Upper lobe of left lung (tissue), 6 donors: ENCODE data around the gene FGGY. TPM values are rescaled to one million over a fixed set of nuclear protein-coding genes. Genes with fewer than 3 reads are reported as not detected.

ENCODE experiments used
- ATAC-seq, 2 donors: fragments of 200-7000 bp; cut with Tn5 transposase; one replicate each; pipeline ENCODE4 v1.9.1; 2022; ENCODE audit warnings: mild to moderate bottlenecking in 2 of 2, moderate library complexity in 2 of 2; ENCODE audit not compliant: low FRiP score in 2 of 2
- DNase-seq, 2 donors: peaks; one replicate each; pipeline ENCODE4 v3.0.0-alpha.2; 2019 to 2020
- H3K27ac ChIP-seq, 4 donors: fragments of 200-600 bp; sonication (generic); one replicate each; pipeline ENCODE4 v1.5.1; 2016 to 2019
- H3K27me3 ChIP-seq, 4 donors: fragments of 200-600 bp; sonication (generic); one replicate each; pipeline ENCODE4 v1.5.1; 2017 to 2019
- H3K36me3 ChIP-seq, 4 donors: fragments of 200-600 bp; sonication (generic); one replicate each; pipeline ENCODE4 v1.5.1; 2016 to 2019
- H3K4me1 ChIP-seq, 4 donors: fragments of 200-600 bp; sonication (generic); one replicate each; pipeline ENCODE4 v1.5.1; 2018 to 2019
- H3K4me3 ChIP-seq, 4 donors: fragments of 200-600 bp; sonication (generic); one replicate each; pipeline ENCODE4 v1.5.1; 2017 to 2019; ENCODE audit warnings: mild to moderate bottlenecking in 2 of 4, moderate library complexity in 1 of 4
- H3K9me3 ChIP-seq, 4 donors: fragments of 200-600 bp; sonication (generic); one replicate each; pipeline ENCODE4 v1.5.1; 2018 to 2019
- CTCF ChIP-seq, 6 experiments: fragments of 450-650 bp in 4 of 6; fragments of 200-600 bp in 2 of 6; sonication (generic) in 2 of 6; IDR thresholded peaks; one replicate each; pipeline ENCODE4 v1.5.1; 2016 to 2019; ENCODE audit warnings: antibody characterized with exemption in 6 of 6
- EP300 ChIP-seq, 4 donors: sonication (generic); formaldehyde crosslinking; IDR thresholded peaks; one replicate each; pipeline ENCODE4 v1.5.1; 2017; ENCODE audit warnings: antibody characterized with exemption in 4 of 4, control low read depth in 2 of 4
- POLR2A ChIP-seq, 4 donors: fragments of 450-650 bp; IDR thresholded peaks; one replicate each; pipeline ENCODE4 v1.5.1; 2016 to 2017; ENCODE audit warnings: antibody characterized with exemption in 4 of 4, mild to moderate bottlenecking in 2 of 4
- POLR2AphosphoS5 ChIP-seq, 2 donors: sonication (generic); formaldehyde crosslinking; IDR thresholded peaks; one replicate each; pipeline ENCODE4 v1.5.1; 2017; ENCODE audit warnings: antibody characterized with exemption in 2 of 2
- WGBS, 2 donors: methylation state at CpG; one replicate each; pipeline ENCODE4 v1.1.5; 2017 to 2018; 5-methylcytosine and 5-hydroxymethylcytosine counted together
- total RNA-seq, 6 donors: library from RNA; depleted of rRNA in 4 of 6; stranded (reverse); fragments of >200 nt in 4 of 6; gene quantifications; one replicate each; pipeline versions ENCODE4 v1.1.0 to v1.2.1, GENCODE V29; 2016 to 2021
- donor health status: DM: no; HTN: no; CAD: no; lungs with moderate emphysema.
- donor health status: DM: no; HTN: yes; CAD: no; lungs with severe emphysema.

The FGGY gene
- total RNA-seq, 6 donors from 2014 or later = 11.8 to 51.3 (median 22.6) TPM

GRCh38 chr1:59697150-59697800 lies 400.4 kb downstream of the FGGY start:
- H3K4me3 ChIP-seq = peak overlapping the region in 1 of 4 donors; percentile 7
- ATAC-seq = no peak
- WGBS, 2 donors = 12 to 15% methylated on average over 8 of the region's 8 CpGs
- DNase-seq = no peak
- H3K27ac ChIP-seq = peak overlapping the region in 3 of 4 donors; percentile 38 to 58 (median 57)
- TF ChIP-seq EP300 (IDR thresholded peaks at IDR 0.05) = no peak
- TF ChIP-seq CTCF (IDR thresholded peaks at IDR 0.05) = no peak
- no peak for TF ChIP-seq POLR2A (IDR thresholded peaks at IDR 0.05)
- H3K4me1 ChIP-seq = peaks cover 19 to 35% (median 28%) of the 10 kb centered on the region in 4 donors
- no peaks in the 10 kb centered on the region for H3K36me3 ChIP-seq
- no peaks in the 10 kb centered on the region for H3K9me3 ChIP-seq
- no peaks in the 10 kb centered on the region for H3K27me3 ChIP-seq

- H3K9me3 ChIP-seq = no peaks in the 10 kb centered on the region
- no peaks in the 10 kb centered on the region for H3K36me3 ChIP-seq
- H3K27ac ChIP-seq = peak overlapping the region in 3 of 4 donors; percentile 8 to 57 (median 38)
- H3K4me1 ChIP-seq = peaks cover 25 to 38% (median 29%) of the 10 kb centered on the region in 4 donors
- no peaks in the 10 kb centered on the region for H3K27me3 ChIP-seq
- WGBS, 2 donors = 59 to 60% methylated on average over 4 of the region's 4 CpGs
- no peak for DNase-seq
- TF ChIP-seq CTCF (IDR thresholded peaks at IDR 0.05) (no peak), EP300 (IDR thresholded peaks at IDR 0.05) (no peak), POLR2AphosphoS5 (IDR thresholded peaks at IDR 0.05) (no peak), POLR2A (IDR thresholded peaks at IDR 0.05) (no peak)
- ATAC-seq = no peak
- no peak overlapping the region for H3K4me3 ChIP-seq
Measured at GRCh38 chr1:59698386-59698785, 401.5 kb downstream of the FGGY start.

- peak; percentile 50 to 71 for ATAC-seq
- Histone ChIP-seq H3K4me3 (no peak overlapping the region), H3K36me3 (no peaks in the 10 kb centered on the region), H3K27ac (peak overlapping the region in 2 of 4 donors; percentile 8 to 38), H3K27me3 (no peaks in the 10 kb centered on the region), H3K4me1 (peaks cover 26 to 38% (median 31%) of the 10 kb centered on the region in 4 donors), H3K9me3 (no peaks in the 10 kb centered on the region)
- WGBS, 2 donors = 45 to 51% methylated on average over 5 of the region's 5 CpGs
- TF ChIP-seq POLR2A (IDR thresholded peaks at IDR 0.05) = no peak
- TF ChIP-seq CTCF (IDR thresholded peaks at IDR 0.05) = peak; percentile 87 to 98 (median 90)
- no peak for DNase-seq
Measured at GRCh38 chr1:59699227-59699847, 402.4 kb downstream of the FGGY start.

- Histone ChIP-seq H3K4me1 (peaks cover 33 to 47% (median 44%) of the 10 kb centered on the region in 4 donors), H3K9me3 (no peaks in the 10 kb centered on the region), H3K4me3 (no peak overlapping the region), H3K27ac (no peak overlapping the region), H3K27me3 (no peaks in the 10 kb centered on the region), H3K36me3 (no peaks in the 10 kb centered on the region)
- DNase-seq (no peak), ATAC-seq (no peak)
- no peak for TF ChIP-seq POLR2AphosphoS5 (IDR thresholded peaks at IDR 0.05)
- no peak for TF ChIP-seq EP300 (IDR thresholded peaks at IDR 0.05)
- no peak for TF ChIP-seq POLR2A (IDR thresholded peaks at IDR 0.05)
- TF ChIP-seq CTCF (IDR thresholded peaks at IDR 0.05) = no peak
- WGBS, 2 donors = 86 to 91% methylated on average over 3 of the region's 3 CpGs
Measured at GRCh38 chr1:59701376-59701775, 404.5 kb downstream of the FGGY start.
